Erythroblast (primary cell): ENCODE data around the gene SLC49A4.

Experiments used
- GATA1 ChIP-seq: IDR thresholded peaks from 2 replicates; pipeline ENCODE4 v1.6.1; 2011; ENCODE audit warnings: low read depth, mild to moderate bottlenecking, control low read depth, low read length, moderate library complexity
- POLR2A ChIP-seq: IDR thresholded peaks from 2 replicates; pipeline ENCODE4 v1.6.1; 2011; ENCODE audit warnings: mild to moderate bottlenecking, low read length

DNA sequence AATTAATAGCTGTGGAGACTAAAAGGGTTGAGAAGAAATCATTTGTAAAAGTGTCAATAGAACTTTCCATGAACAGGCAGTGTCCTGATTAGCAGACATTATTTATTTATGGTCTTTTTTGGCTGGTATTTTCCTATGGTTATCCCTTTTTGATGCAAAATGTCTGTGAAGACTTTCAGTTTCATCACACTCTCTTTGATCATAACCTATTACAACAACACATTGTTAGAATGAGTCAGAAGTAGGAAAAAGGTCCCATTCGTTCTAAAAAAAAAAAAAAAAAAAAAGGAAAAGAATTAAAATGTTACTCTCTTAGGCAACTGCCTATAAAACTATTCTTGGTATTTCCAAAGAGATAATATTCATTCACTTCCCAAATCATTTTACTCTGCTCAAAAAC, 62.1 kb downstream of the SLC49A4 start:
- no peak for TF ChIP-seq GATA1
- no peak for TF ChIP-seq POLR2A
